HL-60 (cell line): Measurements from ENCODE around the gene CD40.

ENCODE experiments used
- CTCF ChIP-seq: IDR thresholded peaks from one replicate; pipeline ENCODE4 v1.5.1; 2011; ENCODE audit warnings: low read length, control low read depth, inconsistent platforms; ENCODE audit not compliant: insufficient read depth
- REST ChIP-seq: IDR thresholded peaks from 2 replicates; pipeline ENCODE4 v1.6.1; 2012; ENCODE audit warnings: low read depth; ENCODE audit not compliant: insufficient replicate concordance
- SPI1 ChIP-seq: IDR thresholded peaks from 2 replicates; pipeline ENCODE4 v1.6.1; 2012; ENCODE audit warnings: low read depth, mild to moderate bottlenecking, borderline replicate concordance

GRCh38 chr20:46111836-46112212 is 6.3 kb upstream of the CD40 start:
- no peak for TF ChIP-seq CTCF
- no peak for TF ChIP-seq REST
- no peak for TF ChIP-seq SPI1
